GM19035 (cell line): ENCODE data around the gene TSPAN12.
"Not testable (repeated sequence)": the region's sequence is repeated elsewhere in the genome, so short reads cannot be mapped to it uniquely, and the experiment has no call there.

Source experiments
- ATAC-seq: cut with Tn5 transposase; IDR thresholded peaks from one replicate; pipeline ENCODE4 v1.9.1; 2021; ENCODE audit not compliant: unreplicated experiment

Gene TSPAN12

GRCh38 chr7:120807390-120807789 lies 50.6 kb downstream of the TSPAN12 start:
- no peak for ATAC-seq

- ATAC-seq: no peak
These were observed 51.3 kb downstream of the TSPAN12 start for GRCh38 chr7:120806669-120807068.

GRCh38 chr7:120805636-120806388 lies 52.1 kb downstream of the TSPAN12 start:
- ATAC-seq: peak; percentile 78

- ATAC-seq: no peak
These were observed 55.2 kb downstream of the TSPAN12 start for GRCh38 chr7:120802751-120803150.

GRCh38 chr7:120799813-120800475 lies 58.0 kb downstream of the TSPAN12 start:
- ATAC-seq: no peak

GRCh38 chr7:120799147-120799546 lies 58.8 kb downstream of the TSPAN12 start:
- no peak for ATAC-seq

- no peak for ATAC-seq
These were observed 60.8 kb downstream of the TSPAN12 start for GRCh38 chr7:120797026-120797645.

- ATAC-seq: no peak
These were observed 63.7 kb downstream of the TSPAN12 start for GRCh38 chr7:120794106-120794729.

- no peak for ATAC-seq
These were observed 64.6 kb downstream of the TSPAN12 start for GRCh38 chr7:120793213-120793936.

GRCh38 chr7:120792861-120793130 lies 65.1 kb downstream of the TSPAN12 start:
- no peak for ATAC-seq

GRCh38 chr7:120792091-120792860 lies 65.7 kb downstream of the TSPAN12 start:
- ATAC-seq: peak; percentile 95

GRCh38 chr7:120785095-120785494 lies 72.8 kb downstream of the TSPAN12 start:
- ATAC-seq: no peak

GRCh38 chr7:120783721-120784120 lies 74.2 kb downstream of the TSPAN12 start:
- ATAC-seq: no peak

- ATAC-seq: no peak
These were observed 74.7 kb downstream of the TSPAN12 start for GRCh38 chr7:120783273-120783672.

- not testable (repeated sequence) for ATAC-seq
These were observed 76.0 kb downstream of the TSPAN12 start for GRCh38 chr7:120781924-120782323.

- no peak for ATAC-seq
These were observed 77.0 kb downstream of the TSPAN12 start for GRCh38 chr7:120780938-120781337.

- ATAC-seq: not testable (repeated sequence)
These were observed 77.5 kb downstream of the TSPAN12 start for GRCh38 chr7:120780451-120780850.

GRCh38 chr7:120779078-120779477 lies 78.9 kb downstream of the TSPAN12 start:
- not testable (repeated sequence) for ATAC-seq

- no peak for ATAC-seq
These were observed 82.2 kb downstream of the TSPAN12 start for GRCh38 chr7:120775755-120776154.

GRCh38 chr7:120774481-120774880 lies 83.5 kb downstream of the TSPAN12 start:
- no peak for ATAC-seq
